T-helper 2 cell (primary cell): ENCODE measurements around the gene CCDC141.

ENCODE experiments used
- DNase-seq, 5 experiments: peaks; one replicate each; pipeline versions ENCODE4 v3.0.0 to v3.0.0-alpha.2; 2012 to 2022

Gene CCDC141

GRCh38 chr2:178819992-178820391 is 229.9 kb downstream of the CCDC141 start:
- peak in 1 of 5 experiments; percentile 71 for DNase-seq

GRCh38 chr2:178819147-178819875 is 230.6 kb downstream of the CCDC141 start:
- DNase-seq = peak in 1 of 5 experiments; percentile 15

- DNase-seq = no peak
These were observed 238.0 kb downstream of the CCDC141 start for GRCh38 chr2:178811901-178812300.

- no peak for DNase-seq
These were observed 238.9 kb downstream of the CCDC141 start for GRCh38 chr2:178811045-178811444.

- no peak for DNase-seq
These were observed 239.5 kb downstream of the CCDC141 start for GRCh38 chr2:178810422-178810821.

GRCh38 chr2:178807227-178808008 is 242.5 kb downstream of the CCDC141 start, which contains the start of gene TTN:
TTN (minus strand) TSS chr2:178807423; CDS start chr2:178804642, 2,781 bp downstream.
- no peak for DNase-seq

GRCh38 chr2:178806543-178806942 is 243.4 kb downstream of the CCDC141 start:
- DNase-seq = no peak

- no peak for DNase-seq
These were observed 244.5 kb downstream of the CCDC141 start for GRCh38 chr2:178805457-178805856.

- DNase-seq = no peak
These were observed 245.1 kb downstream of the CCDC141 start for GRCh38 chr2:178804791-178805190.

- DNase-seq = no peak
These were observed 249.4 kb downstream of the CCDC141 start for GRCh38 chr2:178800510-178800909.

- no peak for DNase-seq
These were observed 250.6 kb downstream of the CCDC141 start for GRCh38 chr2:178799305-178799704.

GRCh38 chr2:178796079-178796677 is 253.8 kb downstream of the CCDC141 start:
- peak in 1 of 5 experiments; percentile 32 for DNase-seq

GRCh38 chr2:178787934-178788333 is 262.0 kb downstream of the CCDC141 start:
- DNase-seq = no peak

- no peak for DNase-seq
These were observed 262.8 kb downstream of the CCDC141 start for GRCh38 chr2:178787155-178787554.

- no peak for DNase-seq
These were observed 266.0 kb downstream of the CCDC141 start for GRCh38 chr2:178783889-178784288.

- DNase-seq = no peak
These were observed 267.7 kb downstream of the CCDC141 start for GRCh38 chr2:178782236-178782635.
